ENCODE measurements around the gene AURKAIP1.
"Not testable (repeated sequence)": the region's sequence is repeated elsewhere in the genome, so short reads cannot be mapped to it uniquely, and the experiment has no call there.

AURKAIP1 gene

DNA sequence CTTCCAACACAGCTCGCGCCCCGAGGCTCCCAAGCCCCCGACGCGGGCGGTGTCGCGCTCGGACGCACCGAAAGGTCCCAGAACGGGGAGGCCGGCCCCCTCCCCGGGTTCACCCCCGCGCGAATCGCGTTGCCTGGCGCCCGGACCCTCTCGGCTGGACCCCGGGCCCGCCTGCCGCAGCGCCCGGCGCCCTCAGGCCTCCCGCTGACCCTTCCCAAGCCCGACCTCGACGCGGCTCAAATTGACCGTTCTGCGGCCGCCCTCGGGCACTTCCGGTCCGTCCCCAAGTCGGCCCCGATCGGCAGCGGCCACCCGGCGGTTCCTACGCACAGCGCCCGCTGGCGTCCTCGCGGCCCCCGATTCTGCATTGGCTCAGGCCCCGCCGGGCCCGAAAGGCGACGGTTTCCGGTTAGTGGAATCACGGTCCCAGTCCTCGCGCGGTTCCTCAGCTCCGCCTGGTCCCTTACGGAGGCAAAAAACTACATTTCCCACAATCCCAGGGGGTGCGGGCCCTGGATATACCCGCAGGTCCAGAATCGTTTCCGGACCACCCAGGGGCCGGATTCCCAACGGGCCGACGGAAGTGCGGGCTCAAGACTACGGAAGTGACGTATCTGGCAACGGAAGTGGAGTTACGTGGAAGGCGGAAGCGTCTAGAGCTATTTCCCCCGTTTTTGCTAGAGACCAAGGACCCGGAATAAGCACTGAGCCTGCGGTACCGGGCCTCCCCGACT, at the start of gene AURKAIP1:
Gene AURKAIP1, minus strand, starts transcription at position 279 of the 734 bp plus-strand sequence. CDS start 451 bp downstream, outside the sequence.
- DNase-seq (ENCODE audit: low spot score): peak; percentile 97

DNA sequence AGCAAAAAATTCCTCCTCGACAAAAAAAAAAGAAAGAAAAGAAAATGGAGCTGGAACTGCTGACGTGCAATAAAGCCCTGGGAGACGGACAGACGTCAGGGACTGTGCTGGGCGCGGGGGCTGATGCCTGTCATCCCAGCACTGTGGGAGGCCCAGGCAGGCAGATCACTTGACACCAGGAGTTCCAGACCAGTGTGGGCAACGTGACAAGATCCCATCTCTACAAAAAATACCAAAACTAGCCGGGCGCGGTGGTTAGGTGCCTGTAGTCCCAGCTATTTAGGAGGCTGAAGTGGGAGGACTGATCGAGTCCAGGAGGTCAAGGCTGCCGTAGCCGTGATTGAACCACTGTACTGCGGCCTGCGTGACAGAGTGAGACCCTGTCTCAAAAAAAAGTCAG, 49.7 kb upstream of the AURKAIP1 start:
- no peak for DNase-seq (ENCODE audit: low spot score)

DNA sequence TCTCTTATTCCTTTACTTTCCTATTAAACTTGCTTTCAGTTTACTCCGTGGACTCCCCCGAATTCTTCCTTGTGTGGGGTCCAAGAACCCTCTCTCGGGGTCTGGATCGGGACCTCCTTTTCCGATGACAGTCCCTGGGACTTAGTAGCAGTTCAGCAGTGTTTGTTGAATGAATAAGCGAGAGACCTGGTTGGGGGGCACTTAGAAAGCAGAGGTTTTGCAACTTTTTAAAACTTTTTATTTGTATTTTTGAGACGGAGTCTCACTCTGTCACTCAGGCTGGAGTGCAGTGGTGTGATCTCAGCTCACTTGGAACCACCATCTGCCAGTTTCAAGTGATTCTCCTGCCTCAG, 48.2 kb upstream of the AURKAIP1 start:
- DNase-seq (ENCODE audit: low spot score): no peak

DNA sequence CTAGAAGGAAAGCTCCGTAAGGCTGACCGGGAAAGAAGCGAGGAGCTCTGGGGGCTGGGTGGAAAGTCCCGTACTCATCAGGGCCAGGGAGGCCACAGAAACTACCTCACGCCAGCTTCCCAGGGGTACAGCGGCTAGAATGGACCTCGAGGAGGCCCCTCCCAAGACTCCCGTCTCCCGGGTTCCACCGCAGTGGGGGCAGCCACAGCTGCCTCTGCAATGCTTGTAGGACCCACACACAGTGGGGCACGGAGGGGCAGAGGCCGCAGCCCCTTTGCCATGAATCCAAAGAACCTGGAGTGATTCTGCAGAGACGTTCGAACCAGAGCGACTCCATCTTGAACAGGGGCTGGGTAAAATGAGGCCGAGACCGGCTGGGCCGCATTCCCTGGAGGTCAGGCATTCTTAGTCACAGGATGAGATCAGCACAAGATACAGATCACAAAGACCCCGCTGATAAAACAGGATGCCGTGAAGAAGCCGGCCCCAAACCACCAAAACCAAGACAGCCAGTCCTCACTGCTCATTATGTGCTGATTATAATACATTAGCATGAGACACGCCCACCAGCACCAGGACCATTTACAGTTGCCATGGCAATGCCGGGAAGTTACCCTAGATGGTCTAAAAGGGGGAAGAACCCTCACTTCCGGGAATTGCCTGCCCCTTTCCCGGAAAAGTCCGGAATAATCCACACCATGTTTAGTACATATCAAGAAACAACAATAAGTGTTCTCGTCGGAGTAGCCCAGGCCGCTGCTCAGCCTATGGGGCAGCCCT, 47.6 kb upstream of the AURKAIP1 start:
- peak; percentile 5 for DNase-seq (ENCODE audit: low spot score)

DNA sequence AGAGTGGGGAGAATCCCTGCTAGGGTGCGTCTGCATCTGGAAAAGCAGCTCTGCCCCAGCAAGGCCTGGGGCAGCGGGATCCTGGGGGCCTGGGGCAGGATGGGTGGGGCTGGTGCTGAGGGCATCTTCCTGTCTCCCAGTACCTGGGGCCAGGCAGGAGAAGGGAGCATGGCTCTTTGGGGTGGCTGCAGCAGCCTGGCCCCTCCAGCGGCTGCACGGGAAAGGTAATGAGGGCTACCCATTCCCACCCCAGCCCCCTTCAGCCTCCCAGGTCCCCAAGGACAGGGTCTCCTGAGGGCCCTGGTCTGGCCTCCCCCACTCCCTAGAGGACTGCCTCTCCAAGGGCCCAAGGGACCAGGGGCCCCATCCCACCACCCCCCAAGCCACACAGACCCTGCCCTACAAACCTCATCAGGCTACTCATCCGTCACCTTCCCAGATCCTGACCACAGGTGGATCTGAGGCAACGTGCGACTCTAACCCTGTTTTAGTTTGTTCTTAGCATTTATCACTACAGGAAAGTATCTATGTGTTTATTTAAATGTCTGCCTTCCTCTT, 47.0 kb upstream of the AURKAIP1 start:
- peak; percentile 21 for DNase-seq (ENCODE audit: low spot score)

DNA sequence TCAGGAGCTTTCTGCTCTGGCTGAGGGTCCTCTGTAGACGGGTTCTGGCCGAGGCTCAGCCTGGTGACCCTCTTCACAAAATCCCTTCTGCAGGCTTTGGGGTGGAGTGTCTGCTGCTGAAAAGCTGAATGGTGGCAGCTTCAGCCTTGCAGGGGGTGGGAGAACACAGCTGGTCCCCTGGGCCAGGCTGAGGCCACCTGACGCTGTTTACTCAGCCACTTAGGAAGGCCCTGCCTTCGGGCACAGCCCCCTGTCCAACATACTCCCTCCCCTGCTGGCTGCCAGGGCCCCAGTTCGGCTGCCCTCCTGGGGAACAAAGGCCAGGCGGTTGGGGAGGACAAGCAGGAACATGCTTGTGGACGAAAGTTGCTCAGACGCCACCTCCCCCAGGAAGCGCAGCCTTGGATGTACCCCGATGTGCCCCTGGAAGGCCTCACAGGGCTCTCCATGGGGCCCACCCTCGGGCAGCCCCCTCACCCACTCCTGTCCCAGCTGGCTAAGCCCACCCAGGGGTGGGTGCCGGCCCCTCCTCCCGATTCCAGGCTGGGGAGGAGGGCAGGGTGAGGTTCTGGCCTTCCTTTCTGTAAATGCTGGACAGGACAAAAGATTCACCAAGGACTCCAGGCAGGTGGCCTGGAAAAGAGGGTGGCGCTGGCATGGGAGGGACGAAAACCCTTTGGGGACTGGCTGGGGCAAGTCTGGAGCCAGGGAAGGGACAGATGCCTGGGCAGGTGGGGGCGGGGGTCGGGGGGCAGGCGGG, 46.3 kb upstream of the AURKAIP1 start, which contains the start of gene ANKRD65:
Gene ANKRD65, minus strand, starts transcription at position 130 of the 760 bp plus-strand sequence. CDS start 271 bp downstream, outside the sequence.
- DNase-seq (ENCODE audit: low spot score): peak; percentile 32

DNA sequence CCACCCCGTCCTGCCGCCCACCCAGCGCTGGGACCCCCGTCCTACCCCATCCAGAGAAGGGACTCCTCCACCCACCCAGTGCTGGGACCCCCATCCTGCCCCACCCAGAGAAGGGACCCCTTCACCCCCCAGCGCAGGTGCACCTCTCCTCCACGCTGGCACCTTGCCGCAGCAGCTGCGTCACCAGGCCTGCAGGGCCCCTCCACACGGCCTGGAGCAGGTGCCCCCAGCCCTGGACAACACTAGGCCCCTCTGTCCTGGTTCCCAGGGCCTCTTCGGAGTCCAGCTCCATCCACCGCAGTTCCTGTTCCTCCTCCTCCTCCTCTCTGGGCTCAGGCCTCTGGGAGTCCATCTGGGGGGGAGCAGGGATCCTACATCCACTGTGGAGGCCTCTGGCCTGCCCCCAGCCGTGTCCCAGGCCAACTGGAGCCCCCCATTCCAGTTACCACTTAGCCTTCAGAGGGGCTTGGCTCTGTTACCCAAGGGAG, 45.7 kb upstream of the AURKAIP1 start:
- DNase-seq (ENCODE audit: low spot score): peak; percentile 20

DNA sequence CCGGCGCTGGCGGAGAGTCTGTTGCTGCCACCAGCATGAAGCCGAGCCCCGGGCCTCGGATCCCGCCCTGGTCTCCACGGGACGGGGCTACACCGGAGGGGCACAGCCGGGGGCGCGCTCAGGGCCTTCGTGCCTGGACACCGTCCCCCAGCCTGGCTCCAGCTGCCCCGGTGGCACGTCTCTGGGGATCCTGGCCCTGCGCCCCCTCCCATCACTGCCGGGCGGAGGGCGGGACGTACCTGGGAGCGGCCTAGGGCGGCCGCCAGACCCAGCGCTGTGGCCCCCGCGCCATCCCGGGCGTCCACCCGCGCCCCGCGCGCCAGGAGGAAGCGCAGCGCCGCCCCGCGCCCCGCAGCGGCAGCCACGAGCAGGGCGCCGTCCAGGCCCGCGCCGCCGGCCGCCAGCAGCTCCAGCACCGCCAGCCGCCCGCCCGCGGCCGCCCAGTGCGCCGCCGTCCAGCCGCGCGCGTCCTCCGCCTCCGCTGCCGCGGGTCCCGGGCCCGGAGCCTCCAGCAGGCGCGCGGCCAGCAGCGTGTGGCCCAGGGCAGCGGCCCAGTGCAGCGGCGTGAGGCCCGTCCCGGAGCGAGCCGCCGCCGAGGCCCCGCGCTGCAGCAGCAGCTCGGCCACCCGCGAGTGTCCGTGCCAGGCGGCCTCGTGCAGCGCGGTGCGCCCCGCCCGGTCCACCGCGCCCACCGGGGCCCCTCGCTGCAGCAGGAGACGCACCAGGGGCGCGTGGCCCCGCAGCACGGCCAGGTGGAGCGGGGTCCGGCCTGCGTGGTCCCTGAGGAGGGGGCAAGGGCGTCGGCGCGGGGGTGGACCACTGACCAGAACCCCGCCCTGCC, 45.0 kb upstream of the AURKAIP1 start:
- DNase-seq (ENCODE audit: low spot score): peak; percentile 31

DNA sequence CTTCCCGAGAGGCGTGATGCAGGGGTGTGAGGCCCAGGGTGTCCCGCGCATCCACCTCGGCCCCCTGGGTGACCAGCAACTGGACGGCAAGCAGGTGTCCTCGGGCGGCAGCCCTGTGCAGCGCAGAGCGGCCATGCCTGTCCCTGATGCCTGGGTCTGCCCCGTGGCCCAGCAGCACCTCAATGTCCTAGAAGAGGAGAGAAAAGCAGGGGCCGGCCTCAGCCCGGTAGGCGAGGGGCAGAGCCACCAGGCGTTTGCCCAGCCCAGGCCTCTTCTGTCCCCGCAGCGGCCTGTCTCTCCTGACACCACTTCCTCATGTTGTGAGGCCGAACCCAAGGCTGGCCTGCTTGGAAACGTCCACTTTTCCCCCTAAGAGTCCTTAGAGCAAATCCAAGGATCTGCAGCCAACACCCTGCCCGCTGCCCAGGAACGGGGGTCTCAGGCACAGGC, 44.4 kb upstream of the AURKAIP1 start:
- DNase-seq (ENCODE audit: low spot score): peak; percentile 17

DNA sequence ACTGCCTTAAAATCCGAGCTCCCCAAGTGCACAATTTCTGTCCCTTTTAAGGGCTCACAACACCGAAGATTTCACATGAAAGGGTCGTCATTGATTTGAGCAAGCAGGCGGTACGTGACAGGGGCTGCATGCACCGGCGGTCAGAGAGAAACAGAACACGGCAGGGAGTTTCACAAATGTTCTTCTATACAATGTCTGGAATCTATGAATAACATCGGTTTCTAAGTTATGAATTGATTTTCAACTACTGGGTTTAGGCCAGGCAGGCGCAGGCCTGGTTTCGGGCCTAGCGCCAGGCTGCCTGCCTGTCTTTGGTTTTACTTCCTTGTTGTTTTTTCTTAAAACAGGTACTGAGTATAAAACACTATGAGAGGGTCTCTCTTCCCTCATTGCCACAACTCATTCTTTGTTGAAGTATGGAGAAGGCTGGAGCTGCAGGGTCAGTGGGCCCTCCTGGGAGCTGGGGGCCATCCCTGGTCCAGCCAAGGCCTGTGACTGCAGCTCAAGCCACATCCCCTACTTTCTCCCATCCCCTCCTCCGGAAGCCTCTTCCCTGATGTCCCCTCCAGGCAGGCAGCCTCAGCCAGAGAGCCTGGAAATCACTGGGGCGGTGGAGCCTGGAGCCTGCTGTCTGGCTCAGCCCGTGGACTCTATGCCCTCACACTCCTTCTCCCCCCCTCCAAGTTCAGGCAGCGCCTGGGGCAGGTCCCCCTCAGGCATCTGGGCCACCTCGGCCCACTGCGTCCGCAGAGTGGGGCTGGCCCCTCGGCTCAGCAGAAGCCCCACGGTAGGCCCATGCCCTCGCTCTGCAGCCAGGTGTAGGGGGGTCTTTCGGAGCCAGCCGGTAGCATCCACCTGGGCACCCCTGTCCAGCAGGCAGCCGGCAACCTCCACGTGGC, 43.7 kb upstream of the AURKAIP1 start:
- DNase-seq (ENCODE audit: low spot score): peak; percentile 14

DNA sequence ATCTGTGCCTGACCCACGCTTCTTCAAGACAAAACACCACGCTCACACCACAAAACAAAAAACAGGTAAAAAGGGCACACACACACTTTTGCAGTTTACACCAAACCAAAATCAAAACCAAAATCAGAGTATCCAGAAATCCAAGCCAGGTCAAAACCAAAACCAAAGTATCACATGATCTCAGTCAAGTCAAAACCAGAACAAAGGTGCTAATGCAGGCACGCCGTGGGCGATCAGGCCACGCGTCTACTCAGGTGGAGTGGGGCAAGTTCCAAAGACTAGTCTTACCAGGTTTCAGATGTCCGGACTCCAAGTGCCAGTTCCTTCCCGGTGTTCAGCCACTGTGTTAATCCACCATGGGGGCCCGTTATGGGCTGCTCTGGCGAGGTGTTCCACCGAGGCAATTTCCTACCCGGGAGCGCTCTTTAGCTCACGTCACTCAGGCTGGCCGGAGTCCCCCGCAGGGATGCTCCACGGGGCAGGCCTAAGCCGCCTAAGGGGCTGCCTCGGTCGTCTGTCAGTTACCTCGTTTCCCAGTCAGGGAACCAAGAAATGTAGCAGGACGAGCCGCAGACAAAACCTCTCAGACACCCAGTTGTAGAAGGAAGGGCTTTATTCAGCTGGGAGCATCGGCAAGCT, 42.9 kb upstream of the AURKAIP1 start:
- DNase-seq (ENCODE audit: low spot score): not testable (repeated sequence)

DNA sequence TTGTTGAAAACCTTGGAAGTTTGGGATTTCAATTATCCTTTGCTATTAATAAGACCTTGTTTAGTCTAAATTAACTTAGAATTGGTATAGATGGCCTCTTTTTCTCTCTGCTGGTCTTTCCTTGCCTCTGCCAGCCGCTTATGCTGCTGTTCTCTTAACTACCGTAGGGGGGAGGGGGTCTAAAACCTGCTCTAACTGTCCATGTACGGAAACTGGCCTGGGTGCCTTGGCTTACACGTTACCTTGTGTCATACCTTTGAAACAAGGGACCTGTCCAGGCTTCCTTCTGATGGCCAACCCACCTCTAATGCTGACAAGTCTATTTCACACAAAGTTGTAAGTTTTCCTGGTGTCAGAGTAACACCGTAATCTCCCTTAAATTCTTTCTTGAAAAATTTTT, 42.4 kb upstream of the AURKAIP1 start:
- not testable (repeated sequence) for DNase-seq (ENCODE audit: low spot score)

DNA sequence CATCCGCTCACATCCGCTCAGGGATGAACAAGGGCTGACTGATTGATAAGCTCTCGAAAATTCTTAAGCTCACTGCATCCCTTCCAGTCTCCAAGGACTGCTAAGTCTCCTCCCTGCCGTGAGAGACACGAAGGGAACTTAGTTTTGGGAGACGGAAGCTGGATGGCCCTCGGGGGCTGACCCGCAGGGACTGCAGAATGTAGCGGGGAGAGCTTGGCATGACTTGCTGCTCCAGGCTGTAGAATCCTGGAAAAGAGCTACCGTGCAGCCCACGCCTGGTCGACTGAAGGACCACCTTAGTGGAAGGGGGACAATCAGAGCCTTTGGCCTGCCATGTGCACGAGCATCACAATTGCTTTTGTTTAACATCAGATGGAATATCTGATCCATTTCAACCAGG, 40.7 kb upstream of the AURKAIP1 start:
- DNase-seq (ENCODE audit: low spot score): no peak

DNA sequence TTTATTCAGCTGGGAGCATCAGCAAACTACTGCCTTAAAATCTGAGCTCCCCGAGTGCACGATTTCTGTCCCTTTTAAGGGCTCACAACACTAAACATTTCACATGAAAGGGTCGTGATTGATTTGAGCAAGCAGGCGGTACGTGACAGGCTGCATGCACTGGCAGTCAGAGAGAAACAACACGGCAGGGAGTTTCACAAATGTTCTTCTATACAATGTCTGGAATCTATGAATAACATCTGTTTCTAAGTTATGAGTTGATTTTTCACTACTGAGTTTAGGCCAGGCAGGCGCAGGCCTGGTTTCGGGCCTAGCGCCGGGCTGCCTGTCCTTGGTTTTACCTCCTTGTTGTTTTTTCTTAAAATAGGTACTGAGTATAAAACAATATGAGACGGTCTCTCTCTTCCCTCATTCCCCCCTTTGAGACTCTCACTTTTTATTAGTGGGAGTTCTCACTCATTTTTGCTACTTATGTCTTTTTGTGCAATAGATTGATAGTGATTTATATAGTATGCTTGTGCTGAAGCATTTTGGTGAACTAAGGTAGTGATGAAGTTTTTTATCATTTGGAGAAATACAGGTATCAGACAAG, 37.4 kb upstream of the AURKAIP1 start:
- DNase-seq (ENCODE audit: low spot score): not testable (repeated sequence)

DNA sequence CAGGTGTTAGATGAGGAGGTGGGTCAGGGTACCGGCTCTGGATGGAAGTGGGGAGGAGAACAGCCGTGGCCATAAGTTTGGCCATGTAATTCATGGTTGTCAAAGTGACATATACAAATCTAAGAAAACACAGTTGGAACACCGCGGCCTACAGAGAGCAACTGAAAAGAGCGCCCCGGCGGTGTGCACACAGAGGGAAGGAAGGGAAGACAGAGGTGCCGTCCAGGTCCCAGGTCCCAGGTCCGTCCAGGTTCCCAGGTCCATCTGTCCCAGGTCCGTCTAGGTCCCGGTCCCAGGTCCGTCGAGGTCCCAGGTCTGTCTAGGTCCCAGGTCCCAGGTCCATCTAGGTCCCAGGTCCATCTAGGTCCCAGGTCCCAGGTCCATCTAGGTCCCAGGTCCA, 36.6 kb upstream of the AURKAIP1 start:
- DNase-seq (ENCODE audit: low spot score): peak; percentile 9

DNA sequence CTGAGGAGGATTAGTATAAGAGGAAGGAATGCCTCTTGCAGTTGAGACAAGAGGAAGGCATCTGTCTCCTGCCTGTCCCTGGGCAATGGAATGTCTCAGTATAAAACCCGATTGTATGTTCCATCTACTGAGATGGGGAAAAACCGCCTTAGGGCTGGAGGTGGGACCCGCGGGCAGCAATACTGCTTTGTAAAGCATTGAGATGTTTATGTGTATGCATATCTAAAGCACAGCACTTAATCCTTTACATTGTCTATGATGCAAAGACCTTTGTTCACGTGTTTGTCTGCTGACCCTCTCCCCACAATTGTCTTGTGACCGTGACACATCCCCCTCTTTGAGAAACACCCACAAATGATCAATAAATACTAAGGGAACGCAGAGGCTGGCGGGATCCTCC, 35.2 kb upstream of the AURKAIP1 start:
- DNase-seq (ENCODE audit: low spot score): not testable (repeated sequence)

DNA sequence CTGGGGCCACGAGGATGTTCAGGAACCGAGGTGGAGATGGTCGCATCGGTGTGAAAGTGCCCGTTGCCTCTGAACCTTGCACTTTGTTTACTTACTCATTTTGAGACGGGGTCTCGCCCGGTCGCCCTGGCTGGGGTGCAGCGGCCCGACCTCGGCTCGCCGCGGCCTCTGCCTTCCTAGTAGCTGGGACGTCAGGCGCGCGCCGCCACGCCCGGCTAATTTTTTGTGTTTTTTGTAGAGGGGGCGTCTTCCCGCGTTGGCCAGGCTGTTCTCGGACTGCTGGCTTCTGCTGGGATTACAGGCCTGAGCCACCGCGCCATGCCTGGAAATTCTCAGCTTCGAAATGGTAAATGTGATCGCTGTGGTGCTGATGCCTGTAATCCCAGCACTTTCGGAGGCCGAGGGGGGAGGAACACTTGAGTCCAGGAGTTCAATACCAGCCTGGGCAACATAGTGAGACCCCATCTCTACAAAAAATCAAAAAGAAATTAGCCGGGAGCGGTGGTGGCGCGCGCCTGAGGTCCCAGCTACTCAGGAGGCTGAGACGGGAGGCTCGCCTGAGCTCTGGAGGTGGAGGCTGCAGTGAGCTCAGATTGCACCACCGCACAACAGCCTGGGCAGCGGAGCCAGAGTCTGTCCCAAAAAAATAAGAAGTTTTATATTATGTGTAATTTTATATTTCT, 32.8 kb upstream of the AURKAIP1 start:
- no peak for DNase-seq (ENCODE audit: low spot score)

DNA sequence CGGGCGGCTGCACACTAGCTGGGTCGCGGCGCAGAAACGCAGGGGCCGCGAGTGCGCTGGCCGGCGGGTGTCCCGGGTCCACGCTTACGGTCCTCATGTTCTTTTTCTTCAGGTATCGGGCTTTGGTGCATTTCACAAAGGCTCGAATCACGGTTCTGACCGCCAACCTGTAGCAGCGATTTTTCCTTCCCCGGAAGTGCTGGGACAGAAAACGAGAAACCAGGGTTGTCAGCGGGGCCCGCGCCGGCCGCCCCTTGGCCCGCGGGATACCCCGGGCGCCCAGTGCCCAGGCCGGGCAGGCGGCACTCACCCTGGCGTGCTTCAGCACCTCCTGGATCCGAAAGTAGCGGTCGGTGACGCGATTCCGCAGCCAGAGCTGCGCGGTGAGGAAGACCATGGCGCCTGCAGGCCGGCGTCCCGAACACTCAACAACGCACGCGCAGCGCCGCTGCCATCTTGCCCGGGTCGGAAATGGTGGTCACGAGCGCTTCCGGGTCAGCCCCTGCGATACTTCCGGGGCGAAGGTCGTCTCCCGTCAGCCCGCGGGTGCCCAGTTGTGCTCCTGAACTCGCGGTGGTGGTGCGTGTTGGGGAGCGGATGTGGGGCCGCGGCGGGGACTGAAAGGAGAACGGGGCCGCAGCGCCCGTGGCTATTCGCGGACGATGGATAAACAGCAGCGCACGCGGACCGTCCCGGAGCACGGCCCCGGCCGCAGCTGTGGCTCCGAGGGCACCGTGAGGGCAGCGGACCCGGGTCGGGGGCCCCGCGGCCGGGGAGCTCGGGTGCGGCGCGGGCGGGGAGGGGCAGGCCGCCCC, 32.0 kb upstream of the AURKAIP1 start, which contains the start of gene MRPL20:
Gene MRPL20, minus strand, starts transcription at position 473 of the 815 bp plus-strand sequence. Its CDS starts 76 bp downstream, at position 397.
- DNase-seq (ENCODE audit: low spot score): peak; percentile 95
